ENCODE measurements around the gene HMOX2. TPM values are rescaled to one million over a fixed set of nuclear protein-coding genes. Genes with fewer than 3 reads are reported as not detected.

The HMOX2 gene
- total RNA-seq, 1 experiment from 2014 or later: 105 TPM

Small RNA genes lying within 50 kb of the gene (small RNA-seq; reads per million reads assigned to genes)
- gene AC012676.2: not detected

Other genes with a start within 250 kb of the HMOX2 start
- gene SRL, start 234.3 kb upstream of the HMOX2 start, total RNA-seq (2014; rRNA removed; shearing (Covaris generic)): 0.03 TPM in 1 of 2 replicates, not detected in the other
- gene TFAP4, start 203.4 kb upstream of the HMOX2 start, total RNA-seq (2014; rRNA removed; shearing (Covaris generic)): 40.7 and 51.7 TPM in 2 replicates
- gene GLIS2, start 160.3 kb upstream of the HMOX2 start, total RNA-seq (2014; rRNA removed; shearing (Covaris generic)): 6.7 and 7.4 TPM in 2 replicates
- gene PAM16, start 125.1 kb upstream of the HMOX2 start, total RNA-seq (2014; rRNA removed; shearing (Covaris generic)): 159 and 165 TPM in 2 replicates
- gene VASN, start 104.5 kb upstream of the HMOX2 start, total RNA-seq (2014; rRNA removed; shearing (Covaris generic)): 1.8 and 2.2 TPM in 2 replicates
- 36.8 and 48.6 TPM in 2 replicates for gene CORO7, start 59.8 kb upstream of the HMOX2 start, total RNA-seq (2014; rRNA removed; shearing (Covaris generic))
- gene DNAJA3, start 50.5 kb upstream of the HMOX2 start, total RNA-seq (2014; rRNA removed; shearing (Covaris generic)): 82.4 and 86.9 TPM in 2 replicates
- 81.3 and 109 TPM in 2 replicates for gene NMRAL1, start 1.8 kb upstream of the HMOX2 start, total RNA-seq (2014; rRNA removed; shearing (Covaris generic))
- gene CDIP1, start 62.4 kb downstream of the HMOX2 start, total RNA-seq (2014; rRNA removed; shearing (Covaris generic)): not detected in 2 replicates
- gene C16orf96, start 79.9 kb downstream of the HMOX2 start, total RNA-seq (2014; rRNA removed; shearing (Covaris generic)): not detected in 2 replicates
- gene UBALD1, start 138.5 kb downstream of the HMOX2 start, total RNA-seq (2014; rRNA removed; shearing (Covaris generic)): 58.0 and 83.0 TPM in 2 replicates
- gene MGRN1, start 148.4 kb downstream of the HMOX2 start, total RNA-seq (2014; rRNA removed; shearing (Covaris generic)): 27.4 and 31.3 TPM in 2 replicates
- gene NUDT16L1, start 217.2 kb downstream of the HMOX2 start, total RNA-seq (2014; rRNA removed; shearing (Covaris generic)): 81.9 and 82.4 TPM in 2 replicates

Data from HT-29 (cell line).